NCI-H2196 treated with DMSO at 0.1 percent for 48 hours (cell line): Measurements from ENCODE around the gene TRMT1.

ENCODE experiments used
- DNase-seq: peaks from one replicate; lab custom pipeline; 2025; ENCODE audit not compliant: unreplicated experiment; lab: John Stamatoyannopoulos, UW

Gene TRMT1

GRCh38 chr19:13103581-13104359, 12.8 kb downstream of the TRMT1 start:
- DNase-seq, result no peak

- DNase-seq, result no peak
Observed at GRCh38 chr19:13102666-13103580, 13.6 kb downstream of the TRMT1 start, which contains the start of gene LYL1. Gene LYL1, minus strand, starts transcription at chr19:13102858. Its CDS starts 1,687 bp downstream, at chr19:13101171.

GRCh38 chr19:13102416-13102665, 14.2 kb downstream of the TRMT1 start:
- no peak for DNase-seq

- no peak for DNase-seq
Observed at GRCh38 chr19:13101590-13102415, 14.7 kb downstream of the TRMT1 start.

- no peak for DNase-seq
Observed at GRCh38 chr19:13100841-13101589, 15.5 kb downstream of the TRMT1 start.

GRCh38 chr19:13100031-13100588, 16.4 kb downstream of the TRMT1 start:
- DNase-seq, result no peak

GRCh38 chr19:13099073-13099999, 17.2 kb downstream of the TRMT1 start:
- DNase-seq, result peak; percentile 22

- no peak for DNase-seq
Observed at GRCh38 chr19:13098277-13099072, 18.1 kb downstream of the TRMT1 start.

GRCh38 chr19:13097463-13098258, 18.9 kb downstream of the TRMT1 start:
- DNase-seq, result no peak

GRCh38 chr19:13097033-13097462, 19.5 kb downstream of the TRMT1 start:
- no peak for DNase-seq

- no peak for DNase-seq
Observed at GRCh38 chr19:13095934-13096927, 20.3 kb downstream of the TRMT1 start.

GRCh38 chr19:13095393-13095784, 21.2 kb downstream of the TRMT1 start:
- DNase-seq, result no peak

- no peak for DNase-seq
Observed at GRCh38 chr19:13094771-13095392, 21.7 kb downstream of the TRMT1 start.

- no peak for DNase-seq
Observed at GRCh38 chr19:13094106-13094504, 22.4 kb downstream of the TRMT1 start.

- DNase-seq, result peak; percentile 78
Observed at GRCh38 chr19:13093407-13094105, 23.0 kb downstream of the TRMT1 start.
